ENCODE results near the gene IFIT2.

- TF ChIP-seq CTCF (IDR thresholded peaks at IDR 0.05) = no peak
- no peak for TF ChIP-seq POLR2AphosphoS5 (IDR thresholded peaks at IDR 0.05)
- TF ChIP-seq POLR2A (IDR thresholded peaks at IDR 0.05) = no peak
- no peak for TF ChIP-seq EP300 (IDR thresholded peaks at IDR 0.05)
Measured at GRCh38 chr10:89341649-89342048, 39.8 kb downstream of the IFIT2 start.
